Heart left ventricle (tissue), 16 donors: ENCODE measurements around the gene L3MBTL1. TPM values are rescaled to one million over a fixed set of nuclear protein-coding genes. Genes with fewer than 3 reads are reported as not detected.

Source experiments
- ATAC-seq, 4 donors: fragments of 200-7000 bp; cut with Tn5 transposase; one replicate each; pipeline ENCODE4 v1.9.1; 2020 to 2022; ENCODE audit warnings: moderate library complexity in 4 of 4, mild to moderate bottlenecking in 3 of 4, moderate number of reproducible peaks in 1 of 4
- DNase-seq, 5 donors: peaks; one replicate each; pipeline ENCODE4 v3.0.0-alpha.2; 2020
- H3K27ac ChIP-seq, 12 donors: fragments of 200-600 bp; sonication (generic) in 4 of 12; one replicate each; pipeline versions ENCODE4 v1.5.0 to v1.8.0; 2016 to 2022; ENCODE audit warnings: mild to moderate bottlenecking in 2 of 12
- H3K27me3 ChIP-seq, 9 donors: fragments of 200-600 bp; sonication (generic) in 2 of 9; one replicate each; pipeline versions ENCODE4 v1.5.1 to v1.8.0; 2016 to 2022; ENCODE audit warnings: mild to moderate bottlenecking in 3 of 9
- H3K36me3 ChIP-seq, 9 donors: fragments of 200-600 bp; sonication (generic) in 2 of 9; one replicate each; pipeline versions ENCODE4 v1.5.0 to v1.8.0; 2018 to 2022; ENCODE audit warnings: mild to moderate bottlenecking in 2 of 9
- H3K4me1 ChIP-seq, 12 donors: fragments of 200-600 bp; sonication (generic) in 4 of 12; one replicate each; pipeline versions ENCODE4 v1.5.0 to v1.8.0; 2016 to 2022; ENCODE audit warnings: mild to moderate bottlenecking in 3 of 12
- H3K4me3 ChIP-seq, 12 donors: fragments of 200-600 bp; sonication (generic) in 4 of 12; one replicate each; pipeline versions ENCODE4 v1.5.0 to v1.8.0; 2017 to 2022; ENCODE audit warnings: mild to moderate bottlenecking in 9 of 12, moderate library complexity in 4 of 12
- H3K9me3 ChIP-seq, 12 donors: fragments of 200-600 bp; sonication (generic) in 4 of 12; one replicate each; pipeline versions ENCODE4 v1.5.0 to v1.8.0; 2016 to 2022; ENCODE audit warnings: mild to moderate bottlenecking in 1 of 12
- CTCF ChIP-seq, 12 donors: fragments of 200-600 bp; sonication (generic) in 4 of 12; IDR thresholded peaks; one replicate each; pipeline versions ENCODE4 v1.5.0 to v1.8.0; 2018 to 2022; ENCODE audit warnings: antibody characterized with exemption in 12 of 12, mild to moderate bottlenecking in 5 of 12
- POLR2A ChIP-seq, 2 donors: fragments of 450-650 bp; IDR thresholded peaks; one replicate each; pipeline ENCODE4 v1.6.1; 2017; ENCODE audit warnings: antibody characterized with exemption in 2 of 2, mild to moderate bottlenecking in 2 of 2, moderate library complexity in 2 of 2
- WGBS, 4 donors: extraction: QIAGEN DNeasy Blood & Tissue Kit in 2 of 4; methylation state at CpG; one replicate each; pipeline versions ENCODE4 v1.1.5 to v1.1.7; 2013 to 2018; 5-methylcytosine and 5-hydroxymethylcytosine counted together
- intact Hi-C, 10 donors: fragments of 100-400 bp; cut with DNase I; formaldehyde crosslinking; loops; one replicate each; pipeline versions ENCODE4 v1.11.1 to v1.14.2; 2022
- polyA plus RNA-seq, 2 donors: library from polyadenylated mRNA; stranded (reverse); fragments of 200-250 nt; gene quantifications; one replicate each; pipeline ENCODE4 v1.2.3, GENCODE V29; 2013
- total RNA-seq, 9 donors: library from RNA; depleted of rRNA in 2 of 9; stranded (reverse); fragments of >200 nt in 2 of 9; fragmentation: NEBNext Ultra II Directional in 3 of 9; extraction: Animal tissue kit (Norgen Biotek cat#: 25700) in 3 of 9; gene quantifications; one replicate each; pipeline versions ENCODE4 v1.1.0 to v1.2.4, GENCODE V29; 2016 to 2023
- donor health status: ischemic (EF 13 %, LVEDD 7.1; RV severe dilation, severe dysfunction).
- donor health status: healthy with polysubstance abuse.
- donor health status: DM: no; HTN: yes; CAD: no.
- donor health status: DM: no; HTN: no; CAD: no.
- donor health status: ischemic (EF 25% LVEDD 6.9; RV normal size, moderate dysfunction).
- donor health status: ischemic (EF 25% LVEDD 5.7; RV mildly dilated, moderate dysfunction).
- donor health status: healthy.
- donor health status: DM: yes; HTN: yes; CAD: no.
- donor health status: ischemic (EF 35%, LVEDD 5.7; RV mildly dilated, moderate dysfunction).
- donor health status: nonischemic (EF 11% LVEDD 7.7; RV severe dilation, severe dysfunction).
- donor health status: DM: yes; HTN: yes; CAD: no.
- donor health status: PGD.
- donor health status: ischemic (EF 29% LVEDD 5.4; RV normal size, mild dysfunction).
- donor health status: nonischemic (EF 23%, LVEDD 6.1; RV moderate dilation, normal function).

L3MBTL1 gene
- total and polyA plus RNA-seq, 11 donors: 1.3 to 6.9 (median 3.8) TPM

GRCh38 chr20:43516251-43516824 is 8.8 kb downstream of the L3MBTL1 start:
- Histone ChIP-seq H3K27me3 (no peaks in the 10 kb centered on the region), H3K36me3 (no peaks in the 10 kb centered on the region), H3K27ac (no peak overlapping the region), H3K4me3 (no peak overlapping the region), H3K9me3 (peaks cover 0 to 10% (median 0%) of the 10 kb centered on the region in 12 donors), H3K4me1 (peaks cover 0 to 23% (median 3%) of the 10 kb centered on the region in 12 donors)
- WGBS, 4 donors: 86 to 96% (median 91%) methylated on average over 1 of the region's 1 CpG
- DNase-seq: no peak
- ATAC-seq: no peak
- TF ChIP-seq CTCF (IDR thresholded peaks at IDR 0.05): no peak
- no peak for TF ChIP-seq POLR2A (IDR thresholded peaks at IDR 0.05)
- intact Hi-C loops: loop anchor here in 1 of 10 donors (10.0 kb wide), 1 partner anchor 62 kb away; the partner anchor contains the start of gene SRSF6

GRCh38 chr20:43520074-43520630 is 12.7 kb downstream of the L3MBTL1 start:
- Histone ChIP-seq H3K4me1 (peaks cover 0 to 8% (median 0%) of the 10 kb centered on the region in 12 donors), H3K27ac (no peak overlapping the region), H3K9me3 (peaks cover 0 to 14% (median 0%) of the 10 kb centered on the region in 12 donors), H3K4me3 (no peak overlapping the region), H3K36me3 (no peaks in the 10 kb centered on the region), H3K27me3 (no peaks in the 10 kb centered on the region)
- intact Hi-C loops: no loop called here
- ATAC-seq: no peak
- 94 to 100% (median 97%) methylated on average over 1 of the region's 1 CpG for WGBS, 4 donors
- no peak for DNase-seq
- TF ChIP-seq CTCF (IDR thresholded peaks at IDR 0.05): no peak
- no peak for TF ChIP-seq POLR2A (IDR thresholded peaks at IDR 0.05)

- TF ChIP-seq CTCF (IDR thresholded peaks at IDR 0.05) (no peak), POLR2A (IDR thresholded peaks at IDR 0.05) (no peak)
- ATAC-seq (no peak), DNase-seq (no peak)
- Histone ChIP-seq H3K4me3 (no peak overlapping the region), H3K27ac (no peak overlapping the region), H3K9me3 (peaks cover 0 to 9% (median 0%) of the 10 kb centered on the region in 12 donors), H3K27me3 (no peaks in the 10 kb centered on the region), H3K36me3 (no peaks in the 10 kb centered on the region), H3K4me1 (peaks cover 0 to 4% (median 0%) of the 10 kb centered on the region in 12 donors)
- 74 to 95% (median 81%) methylated on average over 5 of the region's 5 CpGs for WGBS, 4 donors
- intact Hi-C loops: no loop called here
Measured at GRCh38 chr20:43525021-43525420, 17.5 kb downstream of the L3MBTL1 start.

GRCh38 chr20:43528258-43528875 is 20.9 kb downstream of the L3MBTL1 start:
- DNase-seq (no peak), ATAC-seq (no peak)
- no peaks in the 10 kb centered on the region for H3K27me3 ChIP-seq
- H3K4me1 ChIP-seq: peaks cover 0 to 4% (median 0%) of the 10 kb centered on the region in 12 donors
- WGBS, 4 donors: 81 to 90% (median 84%) methylated on average over 8 of the region's 8 CpGs
- intact Hi-C loops: no loop called here
- H3K27ac ChIP-seq: no peak overlapping the region
- H3K9me3 ChIP-seq: peaks cover 0 to 4% (median 0%) of the 10 kb centered on the region in 12 donors
- TF ChIP-seq POLR2A (IDR thresholded peaks at IDR 0.05) (no peak), CTCF (IDR thresholded peaks at IDR 0.05) (no peak)
- H3K4me3 ChIP-seq: no peak overlapping the region
- H3K36me3 ChIP-seq: no peaks in the 10 kb centered on the region
